ENCODE results near the gene NDUFS7.

Gene NDUFS7

DNA sequence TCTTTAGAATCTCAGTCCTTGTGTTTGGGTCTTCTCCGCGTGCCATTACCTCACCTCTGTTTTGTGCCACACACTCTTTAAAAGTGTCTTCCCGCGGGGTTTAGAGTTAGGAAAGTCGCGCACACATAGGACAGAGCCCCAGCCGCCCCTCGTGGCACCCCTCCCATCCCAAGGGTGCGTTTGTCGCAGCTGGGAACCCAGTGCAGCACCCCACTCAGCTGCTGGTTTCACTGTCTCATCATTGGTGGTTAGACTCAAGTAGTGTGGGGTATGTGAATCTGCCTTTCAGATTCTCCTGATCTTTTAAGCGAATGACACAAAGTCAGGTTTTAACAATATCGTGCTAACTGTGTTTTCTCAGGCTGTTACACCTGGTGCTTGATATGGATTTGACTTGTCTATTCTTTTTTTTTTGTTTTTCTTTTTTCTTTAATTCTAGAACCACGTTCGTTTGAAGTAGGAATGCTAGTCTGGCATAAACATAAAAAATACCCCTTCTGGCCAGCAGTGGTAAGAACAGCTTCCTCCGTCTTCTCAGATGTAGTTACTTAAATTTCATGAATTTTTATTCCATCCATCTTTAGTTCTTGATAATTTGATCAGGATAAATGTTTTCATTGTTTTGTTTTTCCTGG is 19.5 kb upstream of the NDUFS7 start:
- in situ Hi-C loops (cut with HindIII; ENCODE audit: low sequenced_read_pairs), result no loop called here

DNA sequence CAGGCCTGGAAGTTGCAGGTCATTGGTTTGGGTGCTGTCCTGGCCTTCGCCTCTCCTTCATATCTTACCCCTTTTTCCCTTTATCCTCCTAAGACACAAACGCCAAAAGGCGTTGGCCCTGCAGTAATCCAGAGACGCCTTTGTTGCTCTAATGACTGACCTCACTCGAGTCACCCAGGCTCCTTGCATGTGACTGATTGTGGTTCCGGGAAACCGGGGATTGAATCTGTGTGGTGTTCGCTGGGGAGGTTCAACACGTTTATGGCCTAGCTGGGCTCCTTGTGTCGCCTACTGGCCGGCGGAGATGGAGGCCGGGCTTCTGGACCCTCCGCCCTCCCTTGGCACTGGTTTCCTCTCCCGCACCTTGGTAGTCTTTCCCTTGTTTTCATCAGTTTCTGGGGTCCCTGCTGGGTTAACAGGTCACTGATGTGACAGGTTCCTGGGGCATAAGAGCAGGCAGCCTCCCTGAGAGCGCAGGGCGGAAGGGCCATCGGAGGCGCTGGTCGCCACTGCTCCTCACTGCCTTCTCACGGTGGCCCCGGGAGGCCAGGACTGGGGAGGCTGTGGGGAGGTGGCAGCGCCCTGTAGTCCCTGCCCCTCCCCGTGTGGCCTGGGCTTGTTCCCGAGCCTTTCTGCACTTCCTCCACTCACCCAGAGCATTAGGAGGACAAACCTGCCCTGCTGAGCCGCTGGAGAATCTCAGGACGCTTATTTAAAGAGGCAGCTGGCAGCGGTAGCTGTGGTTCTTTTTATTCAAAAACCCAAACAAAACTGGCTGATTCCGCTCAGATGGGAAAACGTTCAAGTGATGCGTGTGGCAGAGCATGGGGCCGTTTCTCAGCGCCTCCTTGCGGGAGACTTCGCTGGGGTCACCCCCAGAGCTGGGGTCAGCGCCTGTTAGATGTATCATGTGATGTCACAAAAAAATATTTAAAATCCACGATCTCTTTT is 18.1 kb upstream of the NDUFS7 start:
- in situ Hi-C loops (cut with HindIII; ENCODE audit: low sequenced_read_pairs), result no loop called here

DNA sequence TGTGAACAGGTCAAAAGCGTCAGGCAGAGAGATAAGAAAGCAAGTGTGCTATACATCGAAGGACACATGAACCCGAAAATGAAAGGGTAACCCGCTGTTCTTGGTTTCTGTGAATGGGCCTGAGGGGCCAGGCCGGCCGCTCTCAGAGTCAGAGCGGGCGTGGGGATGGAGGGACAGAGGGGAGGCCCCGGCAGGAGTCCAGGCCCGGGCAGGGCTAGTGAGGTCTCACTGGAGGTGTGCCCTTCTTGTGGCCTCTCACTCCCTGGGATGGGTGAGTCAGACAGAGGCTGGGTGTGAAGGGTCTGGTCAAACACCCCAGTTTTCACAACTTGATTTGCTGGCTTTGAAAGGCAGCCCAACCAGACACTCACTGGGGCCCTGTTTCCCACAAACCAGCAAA is 17.4 kb upstream of the NDUFS7 start:
- in situ Hi-C loops (cut with HindIII; ENCODE audit: low sequenced_read_pairs), result no loop called here

DNA sequence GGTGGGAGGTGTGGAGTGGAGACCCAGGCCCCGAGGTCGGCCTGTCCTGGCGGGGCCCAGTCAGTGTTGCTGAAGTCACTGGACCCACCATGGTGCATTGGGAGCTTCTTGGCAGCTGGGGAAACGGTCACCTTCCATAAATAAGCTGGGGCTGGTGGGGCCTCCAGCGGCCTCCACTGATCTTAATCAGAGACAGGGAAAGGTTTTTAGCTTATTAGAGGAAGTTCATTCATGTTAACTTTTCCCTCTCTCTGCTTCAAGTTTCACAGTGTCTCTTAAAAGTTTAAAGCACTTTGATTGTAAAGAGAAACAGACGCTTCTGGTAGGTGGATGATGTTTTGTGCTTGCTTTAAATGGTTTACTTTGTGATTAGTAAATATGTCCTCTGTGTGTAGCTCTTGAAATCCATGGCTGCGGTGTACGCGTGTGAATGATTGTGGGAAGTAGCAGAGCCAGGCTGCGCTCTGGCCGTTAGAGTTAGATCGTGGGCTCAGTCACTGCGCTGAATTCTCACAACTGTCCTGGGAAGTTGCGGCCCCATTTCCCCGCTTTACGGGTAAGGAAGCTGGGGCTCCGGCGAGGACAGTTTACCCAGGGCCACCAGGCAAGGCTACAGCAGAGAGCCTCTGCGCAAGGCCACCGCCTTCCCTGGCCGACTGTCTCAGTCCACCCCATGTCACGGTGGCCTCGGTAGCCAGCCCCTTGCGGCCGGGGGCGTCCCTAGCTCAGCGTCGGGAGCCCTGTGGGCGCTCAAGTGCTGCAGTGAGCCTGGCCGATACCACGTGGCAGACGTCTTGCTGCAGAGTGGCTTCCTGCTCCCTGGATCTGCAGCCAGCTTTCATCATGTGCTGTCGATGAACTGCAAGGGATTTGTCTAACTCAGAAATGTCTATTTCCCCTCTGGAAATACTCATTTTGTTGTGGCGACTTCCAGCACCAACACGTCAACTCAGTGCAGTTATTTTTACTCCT is 16.5 kb upstream of the NDUFS7 start:
- in situ Hi-C loops (cut with HindIII; ENCODE audit: low sequenced_read_pairs), result no loop called here

DNA sequence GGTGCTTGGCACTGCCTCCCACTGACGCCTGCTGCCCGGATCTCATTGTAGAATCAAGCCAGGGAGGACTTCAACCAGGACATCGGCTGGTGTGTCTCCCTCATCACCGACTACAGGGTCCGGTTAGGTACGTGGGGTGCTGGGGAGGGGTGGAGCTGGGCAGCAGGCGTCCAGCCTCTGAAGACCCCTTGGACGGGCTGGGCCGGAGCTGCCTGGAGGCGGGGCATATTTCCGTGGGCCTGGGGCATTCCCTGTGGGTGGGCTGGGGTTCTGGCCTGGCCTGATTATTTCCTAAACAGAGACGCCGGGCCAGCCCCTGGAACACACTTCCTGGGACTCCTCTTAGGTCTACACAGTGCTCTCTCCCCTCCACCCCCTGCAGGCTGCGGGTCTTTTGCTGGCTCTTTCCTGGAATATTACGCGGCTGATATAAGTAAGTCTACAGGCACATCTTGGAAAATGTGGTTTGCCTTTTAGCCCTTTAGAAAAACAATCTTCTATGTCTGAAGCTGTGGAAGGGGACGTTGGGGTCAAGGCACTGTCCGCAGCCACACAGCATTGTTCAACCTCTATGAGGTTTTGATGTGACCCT is 14.4 kb upstream of the NDUFS7 start:
- in situ Hi-C loops (cut with HindIII; ENCODE audit: low sequenced_read_pairs), result no loop called here

DNA sequence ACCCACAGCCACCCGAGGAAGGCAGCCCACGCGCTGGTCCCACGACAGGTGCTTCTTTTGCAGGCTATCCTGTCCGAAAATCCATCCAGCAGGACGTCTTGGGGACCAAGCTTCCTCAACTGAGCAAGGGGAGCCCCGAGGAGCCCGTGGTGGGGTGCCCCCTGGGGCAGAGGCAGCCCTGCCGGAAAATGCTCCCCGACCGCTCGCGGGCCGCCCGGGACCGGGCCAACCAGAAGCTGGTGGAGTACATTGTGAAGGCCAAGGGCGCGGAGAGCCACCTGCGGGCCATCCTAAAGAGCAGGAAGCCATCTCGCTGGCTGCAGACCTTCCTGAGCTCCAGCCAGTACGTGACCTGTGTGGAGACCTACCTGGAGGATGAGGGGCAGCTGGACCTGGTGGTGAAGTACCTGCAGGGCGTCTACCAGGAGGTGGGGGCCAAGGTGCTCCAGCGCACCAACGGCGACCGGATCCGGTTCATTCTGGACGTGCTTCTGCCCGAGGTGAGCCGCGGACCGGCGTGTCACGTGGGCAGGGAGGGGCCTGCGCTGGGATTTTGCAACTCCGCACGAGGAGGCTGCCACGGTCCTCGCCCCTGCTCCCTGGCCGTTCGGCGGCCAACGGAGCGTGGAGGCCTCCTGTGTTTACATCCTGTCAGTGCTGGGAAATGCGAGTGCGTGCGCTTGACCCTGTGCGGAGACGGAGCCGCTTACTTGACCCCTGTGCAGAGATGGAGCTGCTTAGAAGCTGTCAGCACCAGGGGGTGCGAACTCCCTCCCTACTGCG is 12.9 kb upstream of the NDUFS7 start:
- in situ Hi-C loops (cut with HindIII; ENCODE audit: low sequenced_read_pairs), result loop anchor here (5.0 kb wide), 3 partner anchors 42 to 88 kb away; no protein-coding TSS in a partner anchor

DNA sequence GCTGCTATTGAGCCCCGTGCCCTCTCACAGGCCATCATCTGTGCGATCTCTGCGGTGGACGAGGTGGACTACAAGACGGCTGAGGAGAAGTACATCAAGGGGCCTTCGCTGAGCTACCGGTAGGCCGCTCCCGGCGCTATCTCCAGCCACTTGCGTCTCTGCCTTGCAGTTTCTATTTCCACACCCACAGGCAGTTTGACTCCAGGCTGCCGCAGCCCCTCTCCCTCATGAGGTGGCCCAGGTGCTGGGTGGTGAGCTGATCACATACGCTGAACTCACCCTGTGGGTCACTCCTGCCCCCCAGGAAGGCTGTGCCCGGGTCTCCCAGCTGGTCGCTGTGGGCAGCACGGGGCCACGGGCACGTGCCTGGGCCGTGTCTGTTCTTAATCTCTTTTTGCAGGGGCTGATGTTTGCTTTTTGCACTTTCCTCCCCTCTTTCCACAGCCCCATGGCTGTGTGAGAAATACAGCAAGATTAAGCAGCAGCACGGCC is 10.6 kb upstream of the NDUFS7 start:
- in situ Hi-C loops (cut with HindIII; ENCODE audit: low sequenced_read_pairs), result loop anchor here (5.0 kb wide), 3 partner anchors 39 to 91 kb away; no protein-coding TSS in a partner anchor

DNA sequence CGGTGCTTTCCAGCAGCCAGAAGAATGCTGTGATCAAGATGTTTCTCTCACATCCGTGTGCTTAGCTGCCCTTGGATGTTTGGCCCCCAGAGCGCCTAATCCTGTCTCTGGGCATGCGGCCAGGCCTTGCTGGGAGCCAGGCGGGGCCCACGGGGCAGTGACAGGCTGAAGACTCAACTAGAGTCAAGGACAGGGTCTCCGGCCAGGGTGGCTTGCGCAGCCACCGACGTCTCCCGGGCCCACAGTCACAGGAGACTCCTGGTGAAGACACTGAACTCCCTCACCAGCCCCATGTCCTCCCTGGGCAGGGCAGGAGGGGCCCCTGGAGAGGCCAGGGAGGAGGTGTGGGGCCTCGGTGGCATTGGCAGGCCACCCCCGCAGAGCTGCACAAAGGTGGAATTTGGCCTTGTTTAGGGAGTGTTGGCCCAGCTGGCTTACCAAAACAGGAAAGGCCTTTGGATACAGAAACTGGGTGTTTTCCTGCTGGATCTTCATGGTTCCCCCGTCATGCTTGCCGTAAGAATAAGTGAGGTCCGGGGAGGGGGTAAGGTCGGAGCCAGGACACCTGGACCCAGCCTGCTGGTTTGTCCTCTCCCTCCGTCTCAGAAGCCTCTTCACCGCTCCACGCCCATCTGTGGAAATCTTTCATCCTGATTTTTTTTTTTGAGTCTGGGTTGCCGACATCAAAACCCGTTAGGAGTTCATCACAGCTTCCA is 10.0 kb upstream of the NDUFS7 start:
- in situ Hi-C loops (cut with HindIII; ENCODE audit: low sequenced_read_pairs), result loop anchor here (5.0 kb wide), 3 partner anchors 39 to 91 kb away; no protein-coding TSS in a partner anchor

DNA sequence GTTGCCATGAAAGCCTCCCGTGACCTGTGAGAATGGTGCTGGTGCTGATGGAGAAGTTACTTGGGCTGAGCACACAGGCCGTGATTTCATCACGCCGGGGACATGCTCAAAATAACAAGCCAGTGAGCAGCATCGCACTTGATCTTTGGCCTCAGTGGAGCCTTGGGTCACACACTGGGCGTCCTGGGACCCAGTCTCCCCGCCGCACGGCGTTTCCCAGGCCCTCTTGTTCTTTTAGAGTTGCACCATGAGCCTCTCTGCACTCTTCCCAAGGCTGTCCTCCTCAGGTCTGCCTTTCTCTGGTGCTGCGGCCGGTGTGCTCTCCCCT is 9.5 kb upstream of the NDUFS7 start:
- in situ Hi-C loops (cut with HindIII; ENCODE audit: low sequenced_read_pairs), result loop anchor here (5.0 kb wide), 3 partner anchors 38 to 92 kb away; no protein-coding TSS in a partner anchor

DNA sequence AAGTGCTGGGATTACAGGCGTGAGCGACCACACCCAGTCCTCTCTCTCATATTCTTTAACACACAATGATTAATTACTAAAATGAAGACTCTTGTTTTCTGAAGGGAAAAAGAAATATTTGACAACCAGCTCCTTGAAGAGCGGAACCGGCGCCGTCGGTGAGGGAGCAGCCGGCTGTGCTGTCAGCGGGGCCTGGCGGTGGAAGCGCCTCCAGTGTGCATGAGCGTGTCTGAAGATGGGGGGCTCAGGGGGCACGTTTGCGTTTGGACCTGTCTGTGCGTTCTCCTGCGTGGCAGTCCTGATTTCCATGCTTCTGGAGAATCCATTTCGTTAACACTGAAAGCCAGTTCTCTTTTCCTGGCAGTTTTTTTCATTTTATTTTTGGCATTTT is 7.3 kb upstream of the NDUFS7 start:
- in situ Hi-C loops (cut with HindIII; ENCODE audit: low sequenced_read_pairs), result no loop called here

DNA sequence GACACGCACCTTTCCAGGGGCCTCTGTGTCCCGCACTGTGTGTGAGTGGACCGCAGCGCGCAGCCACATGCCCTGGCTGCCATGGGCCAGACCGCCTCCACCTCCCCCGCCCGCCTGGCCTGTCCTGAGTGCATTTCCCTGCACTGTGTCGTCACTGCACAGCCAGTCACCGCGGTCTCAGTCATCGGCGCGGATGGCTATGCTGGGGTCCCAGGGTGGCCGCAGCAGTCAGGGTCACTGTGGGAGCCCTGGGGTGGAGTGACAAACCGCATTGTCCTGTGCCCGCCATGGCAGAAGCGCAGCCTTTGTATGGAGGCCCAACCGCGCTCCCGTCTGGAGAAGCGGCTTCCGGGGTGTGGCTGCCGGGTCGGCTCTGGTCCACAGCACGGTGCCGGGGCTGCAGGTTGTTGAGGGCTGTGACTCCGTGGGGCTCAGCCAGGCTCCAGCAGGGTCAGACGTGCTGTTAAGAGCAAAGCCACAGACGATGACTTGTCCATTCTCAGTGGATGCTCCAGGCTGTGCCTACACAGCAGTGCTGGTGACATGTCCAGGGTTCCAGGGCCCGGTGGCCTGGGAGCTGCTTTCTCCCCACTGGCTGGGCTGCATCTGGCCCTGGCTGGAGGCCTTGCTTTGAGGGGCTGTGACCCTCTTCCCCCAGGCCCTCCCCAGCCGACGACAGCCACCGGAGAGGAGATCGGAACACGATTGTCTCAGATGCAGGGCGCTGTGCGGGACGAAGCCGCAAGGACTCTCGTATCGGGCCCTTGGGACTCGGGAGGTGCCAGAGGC is 6.3 kb upstream of the NDUFS7 start:
- in situ Hi-C loops (cut with HindIII; ENCODE audit: low sequenced_read_pairs), result no loop called here

DNA sequence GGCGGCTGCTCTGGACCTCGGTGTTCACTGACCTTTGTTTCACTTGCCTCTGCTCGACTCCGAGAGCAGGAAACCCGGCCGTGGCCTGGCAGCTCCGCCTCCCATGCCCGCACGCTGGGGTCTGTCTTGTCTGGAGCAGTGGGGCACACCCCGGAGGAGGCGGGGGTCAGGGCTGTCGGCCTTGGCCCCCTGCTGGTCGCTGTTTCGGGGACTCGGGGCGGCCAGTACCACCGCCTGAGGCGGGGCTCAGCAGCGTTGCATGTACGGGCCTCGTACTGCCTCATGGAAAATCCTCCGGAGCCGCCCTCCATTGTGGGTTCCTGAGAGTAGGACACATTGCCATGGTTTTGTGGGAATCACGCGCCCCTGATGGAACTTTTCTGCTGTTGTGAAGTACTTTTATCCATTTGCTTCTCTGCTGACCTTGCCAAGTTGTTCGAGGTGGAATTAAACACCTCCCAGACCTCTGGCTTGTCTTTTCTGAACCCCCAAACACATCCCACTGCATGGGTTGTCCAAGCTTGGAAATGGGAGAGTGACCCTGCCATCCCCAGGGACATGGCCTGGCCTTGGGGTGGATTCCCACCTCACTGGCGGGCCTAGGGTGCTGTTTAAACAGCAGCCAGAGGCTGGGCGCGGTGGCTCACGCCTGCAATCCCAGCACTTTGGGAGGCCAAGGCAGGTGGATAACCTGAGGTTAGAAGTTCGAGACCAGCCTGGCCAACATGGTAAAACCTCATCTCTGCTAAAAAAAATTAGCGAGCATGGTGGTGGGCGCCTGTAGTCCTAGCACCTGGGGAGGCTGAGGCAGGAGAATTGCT is 5.5 kb upstream of the NDUFS7 start:
- in situ Hi-C loops (cut with HindIII; ENCODE audit: low sequenced_read_pairs), result no loop called here

DNA sequence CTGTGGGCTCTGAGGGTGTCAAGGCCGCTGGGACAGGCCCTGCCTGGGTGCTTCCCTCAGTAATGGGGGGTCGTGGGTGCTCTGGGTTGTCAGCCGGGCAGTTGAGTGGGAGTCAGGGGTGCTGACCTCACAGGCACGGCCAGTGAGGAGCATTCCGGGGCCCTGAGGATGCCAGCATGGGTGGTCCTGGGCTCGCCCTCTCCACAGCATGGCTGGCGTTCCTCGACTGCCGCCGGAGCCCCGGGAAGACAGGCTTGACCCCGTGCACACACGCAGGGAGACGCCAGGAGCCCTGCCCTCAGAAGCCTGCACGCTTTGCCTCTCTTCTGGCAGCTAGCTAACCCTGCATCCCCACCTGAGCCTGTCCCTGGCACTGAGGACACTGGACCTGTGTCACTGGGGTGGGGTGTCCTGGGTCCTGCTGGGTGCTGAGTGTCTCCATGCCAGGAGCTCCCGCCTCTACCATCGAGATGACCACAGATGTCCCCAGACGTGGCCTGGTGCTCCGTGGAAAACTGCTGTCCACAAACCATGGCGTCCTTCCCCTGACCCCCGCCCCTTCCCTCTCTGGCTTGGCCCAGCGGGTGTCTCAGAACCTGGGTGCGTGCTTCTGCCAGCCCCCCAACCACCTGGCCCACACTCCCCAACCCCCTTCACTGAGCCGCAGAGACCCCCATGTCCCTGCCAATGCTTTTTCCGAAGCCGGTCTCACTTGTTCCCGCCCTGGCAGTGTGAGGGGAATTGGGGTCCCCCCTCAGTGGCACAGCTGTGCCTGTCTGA is 4.4 kb upstream of the NDUFS7 start:
- in situ Hi-C loops (cut with HindIII; ENCODE audit: low sequenced_read_pairs), result no loop called here

DNA sequence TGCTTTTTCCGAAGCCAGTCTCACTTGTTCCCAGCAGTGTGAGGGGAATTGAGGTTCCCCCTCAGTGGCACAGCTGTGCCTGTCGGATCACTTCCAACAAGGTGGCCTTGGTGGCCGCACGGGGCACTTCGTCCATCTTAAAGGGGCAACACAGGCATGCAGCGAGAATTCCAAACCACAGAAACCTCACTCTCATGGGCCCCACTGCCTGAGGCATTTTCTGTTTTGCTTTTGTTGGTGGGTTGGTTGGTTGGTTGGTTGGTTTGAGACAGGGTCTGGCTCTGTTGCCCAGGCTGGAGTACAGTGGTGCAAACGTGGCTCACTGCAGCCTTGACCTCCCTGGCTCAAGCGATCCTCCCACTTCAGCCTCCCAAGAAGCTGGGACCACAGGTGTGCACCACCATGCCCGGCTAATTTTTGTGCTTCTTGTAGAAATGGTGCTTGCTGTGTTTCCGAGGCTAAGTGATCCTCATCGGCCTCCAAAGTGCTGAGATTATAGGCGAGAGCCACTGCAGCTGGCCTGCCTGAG is 3.7 kb upstream of the NDUFS7 start:
- in situ Hi-C loops (cut with HindIII; ENCODE audit: low sequenced_read_pairs), result no loop called here

DNA sequence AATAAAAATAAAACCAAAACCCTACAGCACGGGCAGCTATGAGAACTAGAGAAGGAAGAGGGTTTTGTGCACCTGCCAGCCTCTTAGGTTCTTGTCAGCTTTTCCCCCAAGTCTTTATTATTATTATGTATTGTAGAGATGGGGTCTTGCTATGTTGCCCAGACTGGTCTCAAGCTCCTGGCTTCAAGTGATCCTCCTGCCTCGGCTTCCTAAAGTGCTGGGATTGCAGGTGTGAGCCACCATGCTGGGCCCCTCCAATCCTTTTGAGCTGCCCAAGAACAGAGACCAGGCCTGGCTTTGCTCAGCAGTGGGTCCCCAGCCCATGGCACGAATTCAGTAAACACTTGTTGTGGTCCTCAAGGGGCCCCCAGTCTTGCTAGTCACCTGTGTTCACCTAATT is 1.5 kb upstream of the NDUFS7 start:
- in situ Hi-C loops (cut with HindIII; ENCODE audit: low sequenced_read_pairs), result no loop called here

DNA sequence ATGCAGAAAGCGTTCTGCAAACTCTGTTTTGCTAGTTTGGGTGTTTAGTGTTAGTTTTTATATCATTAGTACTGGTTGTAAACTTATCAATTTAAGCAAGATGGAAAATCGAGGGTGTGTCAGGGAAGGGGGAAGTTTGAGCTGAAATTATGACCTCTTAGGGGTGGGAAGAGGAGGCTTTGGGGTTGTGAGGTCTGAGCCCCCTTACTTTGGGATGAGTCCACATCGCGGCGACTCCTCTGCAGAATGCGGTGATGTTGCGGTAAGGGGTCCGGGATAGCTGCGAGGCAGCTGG is 743 bp upstream of the NDUFS7 start:
- in situ Hi-C loops (cut with HindIII; ENCODE audit: low sequenced_read_pairs), result no loop called here

DNA sequence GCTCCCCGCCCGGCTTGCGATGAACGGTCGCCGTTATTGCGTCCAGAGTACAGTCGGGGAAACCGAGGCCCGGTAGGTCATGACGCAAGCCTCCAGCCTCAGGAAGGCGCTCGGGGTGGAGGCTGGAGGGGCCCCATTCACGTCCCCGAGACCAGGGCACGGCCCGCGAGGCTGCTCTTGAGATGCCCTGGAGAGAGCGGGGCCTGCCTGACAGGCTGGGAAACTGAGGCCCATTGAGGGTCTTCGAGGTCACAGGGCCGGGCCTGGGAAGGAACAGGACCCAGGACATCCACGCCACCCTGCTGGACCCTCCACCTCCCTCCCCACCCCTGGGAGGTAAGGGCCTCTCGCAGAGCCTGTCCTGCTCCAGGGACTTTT is 367 bp downstream of the NDUFS7 start:
- in situ Hi-C loops (cut with HindIII; ENCODE audit: low sequenced_read_pairs), result no loop called here
